NCI-H1105 (cell line): Measurements from ENCODE around the gene SLC15A5.

Experiments used
- DNase-seq: peaks from one replicate; lab custom pipeline; 2025; lab: John Stamatoyannopoulos, UW

The SLC15A5 gene, protein sequence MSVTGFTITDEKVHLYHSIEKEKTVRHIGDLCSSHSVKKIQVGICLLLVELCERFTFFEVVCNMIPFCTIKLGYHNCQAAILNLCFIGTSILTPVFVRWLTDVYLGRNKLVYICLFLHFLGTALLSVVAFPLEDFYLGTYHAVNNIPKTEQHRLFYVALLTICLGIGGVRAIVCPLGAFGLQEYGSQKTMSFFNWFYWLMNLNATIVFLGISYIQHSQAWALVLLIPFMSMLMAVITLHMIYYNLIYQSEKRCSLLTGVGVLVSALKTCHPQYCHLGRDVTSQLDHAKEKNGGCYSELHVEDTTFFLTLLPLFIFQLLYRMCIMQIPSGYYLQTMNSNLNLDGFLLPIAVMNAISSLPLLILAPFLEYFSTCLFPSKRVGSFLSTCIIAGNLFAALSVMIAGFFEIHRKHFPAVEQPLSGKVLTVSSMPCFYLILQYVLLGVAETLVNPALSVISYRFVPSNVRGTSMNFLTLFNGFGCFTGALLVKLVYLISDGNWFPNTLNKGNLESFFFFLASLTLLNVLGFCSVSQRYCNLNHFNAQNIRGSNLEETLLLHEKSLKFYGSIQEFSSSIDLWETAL

DNA sequence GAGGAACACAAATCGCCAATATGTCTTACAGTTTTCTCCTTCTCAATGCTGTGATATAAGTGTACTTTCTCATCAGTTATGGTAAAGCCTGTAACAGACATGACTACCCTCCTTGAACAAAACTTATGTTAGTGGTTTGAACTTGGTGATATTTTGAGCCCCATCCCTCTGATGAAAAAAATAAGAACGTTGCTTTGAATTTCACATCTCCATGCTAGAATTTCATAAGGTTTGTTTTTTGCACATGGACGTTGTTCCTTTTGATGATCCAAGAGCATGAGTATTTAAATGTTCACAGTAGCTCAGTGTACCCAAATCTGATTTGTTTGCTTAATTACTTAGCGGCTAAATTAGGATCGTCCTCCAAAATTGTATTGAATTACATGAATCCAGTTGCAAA lies at the start of gene SLC15A5:
Gene SLC15A5, minus strand, starts transcription at position 101 of the 400 bp plus-strand sequence. Its CDS starts 0 bp downstream, at position 101.
- DNase-seq: no peak

DNA sequence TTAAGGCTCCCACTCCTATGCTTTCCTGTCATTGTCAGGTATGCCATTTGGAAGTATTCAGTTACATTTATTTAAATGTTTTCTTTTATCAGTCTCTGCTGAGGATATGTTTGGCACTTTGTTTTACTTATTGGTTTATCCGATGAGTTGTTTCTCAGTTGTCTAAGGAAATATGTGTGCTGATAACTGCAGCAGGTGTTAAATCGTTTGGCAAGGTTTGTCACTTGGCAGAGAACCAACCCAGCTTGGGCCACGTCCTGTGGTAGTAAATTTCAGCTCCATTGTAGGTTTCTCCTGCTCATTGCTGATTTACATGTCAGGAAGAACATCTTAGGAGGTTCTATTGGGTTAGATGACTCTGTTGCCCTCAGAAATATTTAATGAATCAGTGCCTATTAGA lies 47.9 kb upstream of the SLC15A5 start:
- peak; percentile 58 for DNase-seq

DNA sequence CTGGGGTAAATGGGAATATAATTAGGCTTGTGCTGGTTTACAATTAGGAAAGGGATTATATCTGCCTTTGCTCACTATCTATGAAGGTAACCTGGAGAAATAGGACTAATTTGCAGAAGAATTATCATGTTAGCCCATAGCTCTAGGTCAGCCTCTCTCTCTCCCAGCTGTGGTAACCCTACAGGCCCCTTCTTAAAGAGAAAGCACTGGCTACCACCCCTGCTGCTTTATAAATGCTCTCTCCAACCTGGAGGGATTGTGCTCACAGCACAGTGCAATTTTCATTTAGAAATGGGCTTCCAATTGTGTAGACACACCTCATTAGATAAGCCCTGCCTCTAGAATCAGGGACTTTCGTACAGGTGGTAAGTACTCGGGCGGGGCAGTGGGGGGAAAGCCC lies 47.3 kb upstream of the SLC15A5 start:
- DNase-seq: peak; percentile 18

DNA sequence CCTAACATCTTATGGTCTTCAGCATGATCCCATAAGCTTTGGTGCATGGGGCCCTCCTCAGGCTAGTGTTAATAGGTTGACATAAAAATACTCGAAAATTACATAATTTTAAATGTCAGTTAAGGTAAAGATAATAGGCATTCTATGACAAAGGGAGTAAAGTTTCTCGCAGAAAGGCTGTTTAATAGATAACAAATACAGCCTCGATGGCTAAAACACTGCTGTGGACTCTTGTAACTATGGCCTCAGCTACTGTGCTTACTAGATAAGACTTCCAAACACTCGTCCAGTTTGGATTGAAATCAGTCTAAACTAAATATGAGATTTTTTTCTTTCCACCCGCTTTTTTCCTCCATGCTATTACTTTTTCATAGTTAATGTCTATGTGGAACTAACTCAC lies 46.8 kb upstream of the SLC15A5 start:
- no peak for DNase-seq

DNA sequence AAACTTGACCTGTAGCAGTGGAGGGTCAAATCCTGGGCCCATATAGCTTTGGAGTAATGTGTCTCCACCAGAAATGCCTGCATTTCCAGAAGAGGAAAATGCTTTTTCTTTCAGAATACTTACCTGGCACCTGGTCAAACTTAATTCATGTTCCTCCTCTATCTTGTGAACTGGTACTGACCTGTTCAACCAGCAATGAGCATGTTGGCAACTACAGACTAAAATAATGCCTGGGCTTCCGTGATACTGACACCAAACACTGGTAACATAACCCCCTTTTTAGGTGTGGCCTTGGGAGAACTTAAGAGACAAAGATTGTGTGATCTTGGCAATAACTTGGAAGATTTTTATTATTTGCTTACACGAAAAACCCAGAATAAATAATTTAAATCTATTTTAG lies 46.2 kb upstream of the SLC15A5 start:
- no peak for DNase-seq

DNA sequence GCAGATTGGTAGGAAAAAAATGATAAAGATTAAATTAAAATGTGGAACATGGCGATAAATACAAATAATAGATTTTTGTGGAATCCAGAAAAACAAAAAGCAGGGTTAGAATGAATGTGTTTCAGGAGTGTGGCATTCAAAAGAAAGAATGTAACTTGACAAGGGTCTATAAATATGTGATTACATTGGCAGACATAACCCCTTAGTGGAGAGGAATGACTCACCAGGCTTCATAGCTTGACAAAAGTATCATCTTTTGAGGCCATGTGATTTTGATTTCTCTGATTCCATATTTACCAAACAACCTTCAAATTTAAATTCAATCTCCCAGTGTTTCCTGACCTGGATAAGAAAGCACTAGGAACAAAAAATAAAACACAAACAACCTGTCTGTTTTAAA lies 45.5 kb upstream of the SLC15A5 start:
- no peak for DNase-seq

DNA sequence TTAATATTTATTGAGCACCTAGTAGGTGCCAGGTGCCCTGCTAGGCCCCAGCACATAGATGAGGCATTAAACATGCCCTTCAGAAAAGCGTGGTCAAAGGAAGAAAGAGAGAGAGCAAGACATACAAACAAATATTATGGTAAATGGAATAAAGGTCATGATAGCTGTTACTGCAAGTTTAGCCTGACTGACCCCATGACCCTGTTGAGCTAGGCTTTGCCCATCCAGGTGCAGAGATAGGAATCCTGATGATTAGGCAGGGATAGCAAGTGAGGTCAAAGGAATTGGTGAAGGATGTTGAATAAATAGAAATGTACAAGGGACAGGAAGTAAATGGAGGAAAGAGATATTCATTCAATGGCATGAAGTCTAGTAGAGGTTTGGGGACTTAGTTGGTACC lies 33.4 kb upstream of the SLC15A5 start:
- DNase-seq: no peak

DNA sequence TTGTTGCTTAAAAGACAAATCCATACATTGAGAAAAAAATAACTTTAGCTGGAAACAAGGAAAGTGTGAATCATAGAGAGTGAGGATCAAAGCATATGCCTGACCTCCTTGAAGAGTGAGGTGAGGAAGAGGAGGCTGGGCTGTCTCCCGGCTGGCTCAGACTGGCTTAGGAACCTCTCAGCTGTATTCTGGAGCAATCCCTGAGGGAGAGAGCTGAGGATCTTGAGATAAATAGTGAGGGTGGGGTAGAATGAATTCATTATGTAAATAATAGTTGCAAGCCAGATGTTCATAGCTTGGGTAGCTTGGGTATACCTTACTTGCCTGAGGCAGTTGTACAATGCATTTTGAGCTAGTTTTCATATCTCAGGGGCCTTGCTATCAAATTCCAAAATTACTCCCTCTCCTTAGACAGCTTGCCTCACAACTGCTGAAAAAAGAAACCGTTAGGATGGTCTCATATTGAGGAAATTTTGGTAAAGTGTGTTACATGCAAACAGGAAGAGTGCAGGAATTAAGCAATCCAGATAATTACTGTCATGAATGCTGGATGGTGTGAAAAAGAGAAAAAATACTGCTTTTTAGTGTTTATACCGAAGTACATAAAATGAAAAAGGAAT lies 30.5 kb upstream of the SLC15A5 start:
- no peak for DNase-seq

DNA sequence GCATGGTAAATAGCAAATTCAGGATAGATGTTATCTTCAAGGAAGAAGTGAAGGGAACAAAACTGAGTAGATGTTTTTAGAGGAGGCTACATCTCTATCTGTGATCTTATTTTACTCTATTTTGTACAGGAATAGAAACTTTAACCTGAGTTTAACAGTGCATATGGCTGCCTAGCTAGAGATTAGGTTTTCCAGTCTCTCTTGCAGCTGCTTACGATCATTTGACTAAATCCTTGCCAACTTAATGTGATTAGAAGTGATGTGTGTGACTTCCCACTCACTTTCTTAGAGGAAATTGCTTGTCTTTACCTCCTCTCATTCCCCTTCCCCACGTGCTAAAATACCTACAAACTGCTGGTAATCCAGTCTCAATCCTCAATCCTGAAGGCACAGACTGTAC lies 26.5 kb upstream of the SLC15A5 start:
- no peak for DNase-seq

DNA sequence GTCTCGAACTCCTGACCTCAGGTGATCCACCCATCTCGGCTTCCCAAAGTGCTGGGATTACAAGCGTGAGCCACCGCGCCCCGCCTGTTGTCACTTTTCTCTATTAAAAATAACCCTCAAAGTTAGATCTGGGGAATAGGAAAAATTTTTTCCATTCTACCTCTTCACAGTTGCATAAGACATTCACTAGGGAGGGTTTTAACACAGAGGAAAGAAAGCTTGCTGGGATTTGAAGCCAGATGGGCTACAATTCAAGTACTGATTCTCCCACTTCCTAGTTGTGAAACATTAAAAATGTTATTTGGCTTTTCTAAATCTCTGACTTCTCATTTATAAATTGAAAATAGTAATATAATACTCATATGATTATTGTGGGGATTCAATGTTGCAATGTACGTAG lies 23.3 kb upstream of the SLC15A5 start:
- DNase-seq: no peak

DNA sequence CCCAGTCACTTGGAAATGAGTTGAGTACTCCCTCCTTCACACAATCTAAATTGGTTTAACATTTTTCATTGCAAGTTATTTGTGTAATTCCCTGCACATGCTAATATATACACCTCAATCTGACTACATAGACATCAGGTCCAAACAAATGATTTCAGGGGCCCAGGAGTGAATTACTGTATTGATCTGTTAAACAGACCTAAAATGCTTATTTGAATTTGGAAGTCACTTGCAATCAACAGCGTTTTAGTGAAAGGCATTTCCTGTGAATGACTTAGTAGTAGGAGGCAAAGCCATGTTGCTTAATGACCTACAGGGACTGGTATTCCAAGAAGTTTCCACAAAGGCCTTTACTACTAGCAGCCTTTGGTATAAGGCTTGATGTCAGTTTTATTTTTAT lies 22.6 kb upstream of the SLC15A5 start:
- DNase-seq: no peak

DNA sequence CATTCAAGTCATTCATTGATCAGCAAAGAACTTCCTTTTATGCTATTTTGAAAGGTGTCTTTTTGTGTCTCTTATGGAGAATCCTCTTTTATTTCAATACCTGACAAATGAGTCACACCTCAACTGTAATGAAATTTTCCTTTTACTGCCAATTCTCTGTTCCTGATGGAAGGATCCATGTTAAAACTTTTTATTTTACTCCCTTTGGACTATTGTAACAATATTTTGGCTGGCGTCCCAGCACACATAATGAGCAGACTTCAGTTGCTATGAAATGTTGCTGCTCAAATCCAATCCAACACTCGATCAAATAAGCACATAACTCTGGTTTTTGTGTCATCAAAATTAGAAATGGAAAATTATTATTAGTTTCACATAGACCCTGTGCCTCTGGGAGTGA lies 21.9 kb upstream of the SLC15A5 start:
- DNase-seq: no peak

DNA sequence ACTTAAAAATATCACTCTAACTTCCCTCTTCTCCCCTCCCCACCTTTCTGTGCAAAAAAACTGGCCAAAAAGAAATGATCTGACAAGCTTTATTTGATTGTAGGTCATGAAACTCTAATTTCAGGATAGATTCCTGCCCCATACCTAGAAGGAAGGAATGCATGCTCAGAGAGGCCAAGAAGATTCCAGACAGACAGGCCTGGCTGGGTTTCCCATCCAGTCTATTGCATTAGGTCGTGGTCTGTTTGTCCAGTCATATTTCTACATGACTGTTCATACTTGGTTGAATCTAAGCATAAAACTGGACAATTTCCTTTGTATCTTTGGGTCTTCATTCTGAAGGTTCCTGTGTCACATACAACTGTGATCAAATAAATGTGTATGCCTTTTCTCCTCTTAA lies 20.0 kb upstream of the SLC15A5 start:
- no peak for DNase-seq

DNA sequence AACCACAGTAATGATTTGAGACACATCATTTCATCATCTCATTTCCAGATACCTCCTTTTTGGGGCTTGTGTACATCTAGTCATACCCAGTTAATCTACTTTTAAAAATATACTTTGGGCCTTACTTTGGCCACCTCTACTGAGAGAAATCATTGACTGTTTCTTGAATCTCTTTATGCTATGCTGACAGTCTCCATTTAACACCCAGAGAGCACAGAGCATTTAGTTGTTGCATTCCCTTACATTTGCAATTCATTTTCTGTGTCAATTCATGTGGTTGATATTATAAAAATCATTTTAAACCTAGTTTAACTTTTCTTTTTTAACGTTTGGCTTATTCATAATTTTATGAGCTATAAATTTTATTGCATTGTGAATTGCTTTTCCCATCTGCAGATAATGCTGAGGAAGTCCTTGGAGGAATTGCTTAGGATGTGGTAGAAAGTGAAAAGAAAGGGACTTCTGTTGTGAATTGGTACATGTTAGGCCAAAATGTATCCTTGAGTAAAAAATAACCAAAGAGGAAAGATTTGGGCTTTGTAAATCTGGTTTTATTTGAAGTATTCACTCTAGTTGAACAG lies 17.0 kb upstream of the SLC15A5 start:
- DNase-seq: no peak

DNA sequence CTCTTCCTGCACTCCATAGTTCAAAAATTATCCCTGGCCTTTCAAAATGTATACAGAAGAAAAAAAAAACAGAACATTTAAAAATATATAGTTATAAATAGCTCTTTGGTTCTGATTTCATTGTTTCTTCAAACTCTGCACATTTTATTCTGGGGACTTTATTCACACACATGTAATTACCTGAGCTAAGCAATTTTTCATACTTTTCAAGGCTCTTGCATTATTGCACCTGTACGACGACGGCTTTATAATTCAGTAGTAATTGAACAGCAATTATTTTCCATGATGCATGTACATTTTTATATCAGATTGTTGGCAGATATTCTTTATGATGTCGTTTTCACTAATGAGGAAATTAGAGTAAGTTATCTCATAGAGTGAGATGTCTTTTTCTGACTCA lies 13.5 kb upstream of the SLC15A5 start:
- DNase-seq: no peak

DNA sequence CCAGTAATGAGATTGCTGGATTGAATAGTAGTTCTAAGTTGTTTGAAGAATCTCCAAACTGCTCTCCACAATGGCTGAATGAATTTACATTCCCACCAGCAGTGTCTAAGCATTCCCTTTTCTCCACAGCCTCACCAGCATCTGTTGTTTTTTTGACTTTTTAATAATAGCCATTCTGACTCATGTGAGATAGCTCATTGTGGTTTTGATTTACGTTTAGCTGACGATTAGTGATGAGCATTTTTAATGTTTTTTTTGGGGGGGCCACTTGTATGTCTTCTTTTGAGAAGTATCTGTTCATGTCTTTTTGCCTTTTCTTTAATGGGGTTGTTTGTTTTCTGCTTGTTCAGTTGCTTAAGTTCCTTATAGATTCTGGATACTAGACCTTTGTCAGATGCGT lies 8.1 kb upstream of the SLC15A5 start:
- no peak for DNase-seq

DNA sequence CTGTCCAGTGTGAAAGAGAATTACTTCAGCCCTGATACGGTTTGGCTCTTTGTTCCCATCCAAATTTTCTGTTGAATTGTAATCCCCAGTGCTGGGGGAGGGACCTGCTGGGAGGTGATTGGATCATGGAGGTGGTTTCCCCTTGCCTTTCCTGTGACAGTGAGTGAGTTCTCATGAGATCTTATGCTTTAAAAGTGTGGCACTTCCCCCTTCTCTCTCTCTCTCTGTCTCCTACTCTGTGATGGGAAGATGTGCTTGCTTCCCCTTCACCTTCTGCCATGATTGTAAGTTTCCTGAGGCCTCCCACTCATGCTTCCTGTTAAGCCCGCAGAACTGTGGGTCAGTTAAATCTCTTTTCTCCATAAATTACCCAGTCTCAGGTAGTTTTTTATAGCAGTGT lies 5.5 kb upstream of the SLC15A5 start:
- no peak for DNase-seq

DNA sequence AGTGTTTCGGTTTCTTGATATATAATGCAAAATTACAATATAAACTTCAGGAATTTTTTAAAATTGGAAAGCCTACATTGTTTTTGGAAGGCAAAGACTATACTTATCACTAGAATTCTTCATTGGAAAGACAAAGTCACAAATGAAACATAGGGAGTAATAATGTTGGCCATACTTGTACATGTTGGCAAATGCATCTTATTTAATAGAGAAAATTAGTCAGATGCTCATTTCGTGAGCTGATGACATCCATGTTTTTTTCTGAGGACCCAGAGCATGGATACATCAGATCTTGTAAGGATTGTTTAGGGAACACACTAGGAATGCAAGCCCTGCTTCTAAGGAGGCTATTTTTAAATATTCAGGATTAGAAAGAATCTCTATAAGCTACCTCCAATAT lies 4.6 kb upstream of the SLC15A5 start:
- no peak for DNase-seq

DNA sequence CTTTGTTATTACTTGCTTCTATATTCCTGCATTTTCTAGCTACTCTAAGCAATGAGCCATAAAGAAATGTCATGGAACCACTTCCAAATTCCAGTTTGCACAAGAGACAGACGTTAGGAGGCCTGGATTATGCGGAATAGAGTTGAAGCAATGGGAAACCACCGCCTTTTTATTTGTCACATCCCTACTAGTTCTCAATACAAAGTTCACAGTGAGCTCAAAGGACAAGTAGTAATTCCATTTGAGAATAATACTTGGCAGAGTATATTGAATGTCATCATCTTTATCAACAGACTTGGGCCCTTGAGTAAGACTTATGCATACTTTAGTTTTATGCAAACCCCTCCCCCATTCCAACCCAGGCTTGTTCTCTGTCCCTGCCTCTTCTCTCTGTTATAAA lies 3.7 kb upstream of the SLC15A5 start:
- no peak for DNase-seq

DNA sequence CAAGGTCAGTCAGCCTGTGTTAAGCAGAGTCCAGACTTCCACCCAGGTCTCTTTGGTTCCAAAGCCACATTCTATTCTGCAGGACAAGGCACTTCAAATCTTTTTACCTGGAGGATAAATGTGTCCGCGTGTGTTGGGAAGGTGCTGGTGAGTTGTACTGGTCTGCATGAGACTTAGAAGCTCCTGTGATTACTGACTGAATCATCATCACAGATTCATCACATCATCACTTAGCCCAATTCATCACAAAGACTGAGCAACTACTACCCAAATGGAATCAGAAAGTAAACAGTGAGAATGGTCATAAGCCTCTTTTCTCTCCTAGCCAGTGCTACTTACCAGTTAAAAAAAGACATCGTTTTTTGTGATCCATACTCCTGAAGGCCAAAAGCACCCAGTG lies 5.3 kb downstream of the SLC15A5 start:
- DNase-seq: no peak

DNA sequence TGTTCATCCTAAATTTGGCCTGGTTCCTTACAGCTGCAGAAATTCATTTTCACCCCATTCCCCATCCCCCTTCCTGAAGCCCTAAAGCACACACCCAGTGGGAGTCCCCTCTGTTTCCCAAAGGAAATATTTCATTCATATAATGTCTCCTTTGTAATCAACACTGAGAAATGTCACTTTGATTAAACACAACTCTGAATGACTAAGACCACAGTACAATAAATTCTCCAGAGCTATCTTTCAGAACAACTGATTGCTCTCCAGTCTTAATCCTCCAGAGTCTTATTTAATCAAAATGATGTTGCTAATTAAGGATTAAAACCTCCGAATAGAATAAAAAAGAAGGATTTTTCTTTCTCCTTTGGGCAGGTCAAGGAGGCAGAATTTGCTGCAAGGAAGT lies 6.4 kb downstream of the SLC15A5 start:
- DNase-seq: no peak

DNA sequence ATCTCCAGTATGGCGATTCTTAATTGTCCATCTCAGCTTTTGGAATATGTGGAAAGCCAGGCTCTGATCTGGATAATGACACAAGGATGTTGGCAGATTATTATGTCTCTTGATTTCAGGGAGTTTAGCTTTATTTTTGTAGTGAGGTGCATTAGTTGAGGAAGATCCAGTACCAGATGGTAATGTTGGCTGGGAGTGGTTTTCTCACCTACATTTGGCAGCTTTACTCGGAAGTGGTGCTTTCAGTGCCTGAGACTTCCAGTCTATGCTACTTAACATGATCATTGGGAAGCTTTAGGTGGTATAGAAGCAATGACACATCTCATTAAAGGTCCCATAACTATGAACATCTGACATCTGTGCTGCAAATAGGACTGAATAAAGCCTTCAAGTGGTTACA lies 7.5 kb downstream of the SLC15A5 start:
- no peak for DNase-seq

DNA sequence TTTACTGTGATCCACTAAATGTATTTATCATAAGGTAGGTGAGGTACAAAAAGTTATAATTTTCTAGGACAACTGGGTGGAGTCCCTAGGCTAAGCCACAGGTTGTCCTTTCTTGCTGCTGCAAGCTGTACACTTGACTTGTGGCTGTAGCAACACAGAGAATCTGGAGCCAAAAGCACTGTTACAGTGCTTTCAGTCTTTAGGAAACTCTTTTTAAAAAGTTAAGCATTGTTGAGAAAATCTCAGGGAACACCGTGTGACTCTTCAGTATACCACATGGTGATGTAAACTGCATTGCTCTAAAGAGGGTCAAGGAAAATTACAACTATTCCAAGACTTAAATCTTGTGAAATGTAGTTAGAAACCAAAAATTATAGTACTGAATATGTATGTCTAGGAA lies 11.4 kb downstream of the SLC15A5 start:
- DNase-seq: no peak
